Measurements from ENCODE around the gene DLK2.
"Not testable (repeated sequence)": the region's sequence is repeated elsewhere in the genome, so short reads cannot be mapped to it uniquely, and the experiment has no call there.

DLK2 gene

GRCh38 chr6:43427406-43428111, 27.8 kb downstream of the DLK2 start, which contains the start of gene ABCC10:
TSS of gene ABCC10 (plus strand) at chr6:43427541. CDS start at chr6:43427979, 438 bp downstream.
- H3K36me3 Mint-ChIP-seq (ENCODE audit: insufficient read depth) = peaks cover 13% of the 10 kb centered on the region
- peak within 1 kb of the TSS; percentile 93 for H3K4me3 Mint-ChIP-seq
- ATAC-seq (replicated peaks; ENCODE audit: extremely low read depth, poor library complexity, severe bottlenecking) (peak; percentile 93), DNase-seq (ENCODE audit: low spot score in 2 of 2) (peak; percentile 88 to 93)
- H3K27ac Mint-ChIP-seq (ENCODE audit: low read depth) = peak within 1 kb of the TSS; percentile 84
- peaks cover 28% of the 10 kb centered on the region for H3K4me1 Mint-ChIP-seq
- H3K27me3 Mint-ChIP-seq = no peaks in the 10 kb centered on the region
- H3K9me3 Mint-ChIP-seq = no peaks in the 10 kb centered on the region

- no peak for ATAC-seq (replicated peaks; ENCODE audit: extremely low read depth, poor library complexity, severe bottlenecking)
- DNase-seq (ENCODE audit: low spot score in 2 of 2) = no peak
- Mint-ChIP-seq H3K36me3 (ENCODE audit: insufficient read depth) (peaks cover 11% of the 10 kb centered on the region), H3K9me3 (no peaks in the 10 kb centered on the region), H3K4me1 (peaks cover 24% of the 10 kb centered on the region), H3K4me3 (peak overlapping the region; percentile 93), H3K27ac (ENCODE audit: low read depth) (peak overlapping the region; percentile 84), H3K27me3 (no peaks in the 10 kb centered on the region)
Measured at GRCh38 chr6:43426928-43427405, 28.4 kb downstream of the DLK2 start.

- not testable (repeated sequence) for H3K9me3 Mint-ChIP-seq; H3K27ac Mint-ChIP-seq (ENCODE audit: low read depth); ATAC-seq (replicated peaks; ENCODE audit: extremely low read depth, poor library complexity, severe bottlenecking); H3K27me3 Mint-ChIP-seq; H3K4me3 Mint-ChIP-seq; DNase-seq (ENCODE audit: low spot score in 2 of 2)
- H3K36me3 Mint-ChIP-seq (ENCODE audit: insufficient read depth) = peaks cover 10% of the 10 kb centered on the region
- H3K4me1 Mint-ChIP-seq = peaks cover 19% of the 10 kb centered on the region
Measured at GRCh38 chr6:43425083-43425482, 30.3 kb downstream of the DLK2 start.

DNA sequence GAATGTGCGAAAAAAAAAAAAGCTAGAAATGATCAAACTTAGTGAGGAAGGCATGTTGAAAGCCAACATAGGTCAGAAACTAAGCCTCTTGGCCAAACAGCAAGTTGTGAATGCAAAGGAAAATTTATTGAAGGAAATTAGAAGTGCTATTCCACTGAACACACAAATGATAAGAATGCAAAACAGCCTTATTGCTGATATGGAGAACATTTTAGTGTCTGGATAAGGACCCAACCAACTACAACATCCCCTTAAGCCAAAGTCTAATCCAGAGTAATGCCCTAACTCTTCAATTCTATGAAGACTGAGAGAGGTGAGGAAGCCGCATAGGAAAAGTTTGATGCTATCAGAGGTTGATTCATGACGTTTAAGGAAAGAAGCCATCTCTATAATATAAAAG, 33.5 kb downstream of the DLK2 start:
- DNase-seq (ENCODE audit: low spot score in 2 of 2) (no peak), ATAC-seq (replicated peaks; ENCODE audit: extremely low read depth, poor library complexity, severe bottlenecking) (no peak)
- no peak overlapping the region for H3K4me3 Mint-ChIP-seq
- H3K36me3 Mint-ChIP-seq (ENCODE audit: insufficient read depth) = peaks cover 4% of the 10 kb centered on the region
- no peaks in the 10 kb centered on the region for H3K4me1 Mint-ChIP-seq
- no peak overlapping the region for H3K27ac Mint-ChIP-seq (ENCODE audit: low read depth)
- H3K9me3 Mint-ChIP-seq = no peaks in the 10 kb centered on the region
- no peaks in the 10 kb centered on the region for H3K27me3 Mint-ChIP-seq

GRCh38 chr6:43420012-43420709, 35.2 kb downstream of the DLK2 start:
- no peak overlapping the region for H3K4me3 Mint-ChIP-seq
- DNase-seq (ENCODE audit: low spot score in 2 of 2) (no peak), ATAC-seq (replicated peaks; ENCODE audit: extremely low read depth, poor library complexity, severe bottlenecking) (no peak)
- no peaks in the 10 kb centered on the region for H3K4me1 Mint-ChIP-seq
- H3K36me3 Mint-ChIP-seq (ENCODE audit: insufficient read depth) = peaks cover 2% of the 10 kb centered on the region
- no peak overlapping the region for H3K27ac Mint-ChIP-seq (ENCODE audit: low read depth)
- H3K9me3 Mint-ChIP-seq = no peaks in the 10 kb centered on the region
- H3K27me3 Mint-ChIP-seq = no peaks in the 10 kb centered on the region

DNA sequence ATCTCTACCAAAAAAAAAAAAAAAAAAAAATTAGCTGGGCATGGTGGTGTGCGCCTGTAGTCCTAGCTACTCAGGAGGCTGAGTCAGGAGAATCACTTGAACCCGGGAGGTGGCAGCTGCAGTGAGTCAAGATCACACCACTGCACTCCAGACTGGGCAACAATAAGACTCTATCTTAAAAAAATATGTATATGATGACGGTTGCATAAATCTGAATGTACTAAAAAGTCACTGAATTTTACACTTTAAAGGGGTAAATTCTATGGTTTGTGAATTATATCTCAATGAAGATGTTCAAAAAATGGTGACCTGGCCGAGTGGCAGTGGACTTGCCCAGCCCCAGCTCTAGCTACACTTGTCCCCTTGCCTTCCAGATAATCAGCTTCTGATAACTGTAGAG, 38.4 kb downstream of the DLK2 start:
- peaks cover 2% of the 10 kb centered on the region for H3K36me3 Mint-ChIP-seq (ENCODE audit: insufficient read depth)

DNA sequence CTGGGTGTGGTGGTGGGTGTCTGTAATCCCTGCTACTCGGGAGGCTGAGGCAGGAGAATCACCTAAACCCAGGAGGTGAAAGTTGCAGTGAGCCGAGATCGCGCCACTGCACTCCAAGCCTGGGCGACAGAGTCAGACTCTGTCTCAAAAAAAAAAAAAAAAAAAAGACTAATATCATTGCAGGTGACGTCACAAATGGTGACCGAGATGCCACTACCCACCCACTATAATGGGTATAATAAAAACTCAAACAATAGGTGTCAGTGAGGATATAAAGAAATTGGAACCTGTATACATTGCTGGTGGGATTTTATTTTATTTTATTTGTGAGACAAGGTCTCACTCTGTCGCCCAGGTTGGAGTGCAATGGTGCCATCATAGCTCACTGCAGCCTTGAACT, 40.1 kb downstream of the DLK2 start:
- not testable (repeated sequence) for DNase-seq (ENCODE audit: low spot score in 2 of 2); H3K27me3 Mint-ChIP-seq; H3K4me1 Mint-ChIP-seq; H3K27ac Mint-ChIP-seq (ENCODE audit: low read depth); H3K4me3 Mint-ChIP-seq; H3K36me3 Mint-ChIP-seq (ENCODE audit: insufficient read depth); H3K9me3 Mint-ChIP-seq; ATAC-seq (replicated peaks; ENCODE audit: extremely low read depth, poor library complexity, severe bottlenecking)

More for the DNA sequence above, 38.4 kb downstream of the DLK2 start:
- DNase-seq (ENCODE audit: low spot score in 2 of 2) (no peak), ATAC-seq (replicated peaks; ENCODE audit: extremely low read depth, poor library complexity, severe bottlenecking) (no peak)
- Mint-ChIP-seq H3K27ac (ENCODE audit: low read depth) (no peak overlapping the region), H3K4me3 (no peak overlapping the region), H3K9me3 (no peaks in the 10 kb centered on the region), H3K4me1 (no peaks in the 10 kb centered on the region), H3K27me3 (no peaks in the 10 kb centered on the region)

GRCh38 chr6:43413002-43413401, 42.3 kb downstream of the DLK2 start:
- no peak for ATAC-seq (replicated peaks; ENCODE audit: extremely low read depth, poor library complexity, severe bottlenecking)

GRCh38 chr6:43412541-43412940, 42.8 kb downstream of the DLK2 start:
- ATAC-seq (replicated peaks; ENCODE audit: extremely low read depth, poor library complexity, severe bottlenecking) = no peak
- H3K4me3 Mint-ChIP-seq = no peak overlapping the region

More at GRCh38 chr6:43413002-43413401, 42.3 kb downstream of the DLK2 start:
- DNase-seq (ENCODE audit: low spot score in 2 of 2) = no peak
- no peak overlapping the region for H3K27ac Mint-ChIP-seq (ENCODE audit: low read depth)
- H3K4me1 Mint-ChIP-seq = no peaks in the 10 kb centered on the region
- peaks cover 2% of the 10 kb centered on the region for H3K36me3 Mint-ChIP-seq (ENCODE audit: insufficient read depth)
- no peaks in the 10 kb centered on the region for H3K9me3 Mint-ChIP-seq
- H3K27me3 Mint-ChIP-seq = peaks cover 5% of the 10 kb centered on the region
- H3K4me3 Mint-ChIP-seq = no peak overlapping the region

DNA sequence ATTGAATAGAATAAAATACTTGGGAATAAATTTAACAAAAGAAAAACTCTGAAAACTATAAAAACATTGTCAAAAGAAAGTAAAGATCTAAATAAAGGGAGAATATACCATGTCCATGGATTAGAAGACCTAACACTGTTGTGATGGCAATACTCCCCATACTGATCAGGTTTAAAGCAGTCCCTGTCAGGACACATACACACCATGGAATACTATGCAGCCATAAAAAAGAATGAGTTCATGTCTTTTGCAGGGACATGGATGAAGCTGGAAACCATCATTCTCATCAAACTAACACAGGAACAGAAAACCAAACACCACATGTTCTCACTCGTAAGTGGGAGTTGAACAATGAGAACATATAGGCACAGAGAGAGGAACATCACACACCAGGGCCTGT, 44.6 kb downstream of the DLK2 start:
- not testable (repeated sequence) for DNase-seq (ENCODE audit: low spot score in 2 of 2); H3K4me1 Mint-ChIP-seq; H3K36me3 Mint-ChIP-seq (ENCODE audit: insufficient read depth); H3K9me3 Mint-ChIP-seq; ATAC-seq (replicated peaks; ENCODE audit: extremely low read depth, poor library complexity, severe bottlenecking); H3K4me3 Mint-ChIP-seq; H3K27ac Mint-ChIP-seq (ENCODE audit: low read depth)
- peaks cover 26% of the 10 kb centered on the region for H3K27me3 Mint-ChIP-seq

More at GRCh38 chr6:43412541-43412940, 42.8 kb downstream of the DLK2 start:
- no peak overlapping the region for H3K27ac Mint-ChIP-seq (ENCODE audit: low read depth)
- H3K9me3 Mint-ChIP-seq = no peaks in the 10 kb centered on the region
- H3K27me3 Mint-ChIP-seq = peaks cover 9% of the 10 kb centered on the region
- H3K36me3 Mint-ChIP-seq (ENCODE audit: insufficient read depth) = peaks cover 2% of the 10 kb centered on the region
- no peaks in the 10 kb centered on the region for H3K4me1 Mint-ChIP-seq
- DNase-seq (ENCODE audit: low spot score in 2 of 2) = no peak

GRCh38 chr6:43408259-43408658, 47.1 kb downstream of the DLK2 start:
- Mint-ChIP-seq H3K27me3 (peaks cover 51% of the 10 kb centered on the region), H3K4me1 (no peaks in the 10 kb centered on the region), H3K9me3 (no peaks in the 10 kb centered on the region), H3K27ac (ENCODE audit: low read depth) (no peak overlapping the region), H3K36me3 (ENCODE audit: insufficient read depth) (peaks cover 2% of the 10 kb centered on the region), H3K4me3 (no peak overlapping the region)
- ATAC-seq (replicated peaks; ENCODE audit: extremely low read depth, poor library complexity, severe bottlenecking) (no peak), DNase-seq (ENCODE audit: low spot score in 2 of 2) (no peak)

GRCh38 chr6:43407296-43407695, 48.1 kb downstream of the DLK2 start:
- peaks cover 2% of the 10 kb centered on the region for H3K36me3 Mint-ChIP-seq (ENCODE audit: insufficient read depth)

DNA sequence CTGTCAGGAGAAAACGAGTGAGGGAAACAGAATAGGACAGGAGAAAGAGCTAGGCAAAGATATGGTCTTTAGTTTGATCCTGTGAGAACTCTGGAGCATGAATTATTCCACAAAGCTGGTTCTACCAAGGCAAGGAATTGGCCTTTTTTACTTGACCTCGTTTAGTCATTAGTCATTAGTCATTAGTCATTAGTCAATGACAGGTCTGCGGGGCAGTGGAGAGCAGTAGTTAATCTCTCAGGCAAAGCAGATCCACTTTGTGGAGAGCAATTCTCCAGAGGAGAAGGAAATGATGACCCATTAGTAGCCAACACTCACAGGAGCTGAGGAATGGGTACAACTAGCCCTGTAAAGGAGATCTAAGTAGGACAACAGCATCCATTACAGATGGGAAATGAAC, 50.0 kb downstream of the DLK2 start:
- H3K4me3 Mint-ChIP-seq = no peak overlapping the region
- H3K4me1 Mint-ChIP-seq = no peaks in the 10 kb centered on the region
- peaks cover 52% of the 10 kb centered on the region for H3K27me3 Mint-ChIP-seq
- H3K9me3 Mint-ChIP-seq = no peaks in the 10 kb centered on the region
- no peak for ATAC-seq (replicated peaks; ENCODE audit: extremely low read depth, poor library complexity, severe bottlenecking)
- no peak for DNase-seq (ENCODE audit: low spot score in 2 of 2)
- H3K36me3 Mint-ChIP-seq (ENCODE audit: insufficient read depth) = peaks cover 2% of the 10 kb centered on the region
- no peak overlapping the region for H3K27ac Mint-ChIP-seq (ENCODE audit: low read depth)

More at GRCh38 chr6:43407296-43407695, 48.1 kb downstream of the DLK2 start:
- Mint-ChIP-seq H3K9me3 (no peaks in the 10 kb centered on the region), H3K4me3 (no peak overlapping the region), H3K27me3 (peaks cover 52% of the 10 kb centered on the region), H3K27ac (ENCODE audit: low read depth) (no peak overlapping the region), H3K4me1 (no peaks in the 10 kb centered on the region)
- DNase-seq (ENCODE audit: low spot score in 2 of 2) (no peak), ATAC-seq (replicated peaks; ENCODE audit: extremely low read depth, poor library complexity, severe bottlenecking) (no peak)
